ENCODE measurements around the gene SH3RF1. TPM values are rescaled to one million over a fixed set of nuclear protein-coding genes. Genes with fewer than 3 reads are reported as not detected.

The SH3RF1 gene
- total and polyA plus RNA-seq, 4 donors, result 1.8 to 7.9 (median 3.5) TPM

DNA sequence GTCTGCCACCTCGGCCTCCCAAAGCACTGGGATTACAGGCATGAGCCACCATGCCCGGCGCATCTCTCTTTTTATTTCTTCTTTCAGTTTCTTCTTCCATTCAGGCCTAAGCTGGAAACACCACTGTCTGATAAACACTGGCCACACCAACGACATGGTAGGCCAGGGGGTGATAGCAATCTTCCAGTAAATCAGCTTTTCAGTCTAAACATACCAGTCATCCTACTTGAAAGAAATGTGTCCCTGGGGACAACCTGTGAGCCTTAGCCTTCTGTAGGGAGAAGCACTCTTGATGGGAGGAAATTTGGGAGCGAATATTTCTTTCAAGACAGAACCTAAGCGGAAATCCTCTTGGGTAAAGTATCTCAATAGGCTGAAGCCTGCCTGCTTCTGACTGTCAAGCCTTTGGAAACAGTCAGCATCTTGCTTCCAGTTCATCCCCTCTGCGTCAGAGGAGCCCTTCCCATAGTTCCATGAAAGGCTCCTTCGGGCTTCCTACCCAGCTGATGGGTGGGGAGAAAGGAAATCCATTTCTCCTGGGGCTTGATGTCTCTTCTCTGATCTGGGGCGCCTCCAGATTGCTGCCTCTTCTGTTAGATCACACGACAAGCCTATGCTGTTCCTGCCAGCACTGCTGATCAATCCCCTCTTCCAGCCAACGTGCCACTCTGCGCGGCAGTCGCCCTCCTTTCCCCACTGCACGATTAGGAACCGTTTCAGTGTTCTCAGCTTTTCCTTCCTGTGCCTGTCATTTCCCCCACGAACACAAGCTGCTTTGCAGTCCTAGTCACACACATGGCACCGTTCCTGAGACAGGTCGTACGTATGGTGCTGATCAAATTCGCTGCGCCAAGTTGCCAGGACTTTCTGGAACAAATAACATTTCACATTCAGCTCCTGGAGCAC lies 211.2 kb downstream of the SH3RF1 start:
- no peak overlapping the region for H3K27ac ChIP-seq (ENCODE audit: low read depth in 1 of 2, low read length in 2 of 2)
- no peak overlapping the region for H3K9ac ChIP-seq (ENCODE audit: low read depth in 1 of 2, low read length in 2 of 2)
- H3K9me3 ChIP-seq (ENCODE audit: control insufficient read depth in 4 of 4, low read length in 3 of 4), result no peaks in the 10 kb centered on the region
- no peaks in the 10 kb centered on the region for H3K27me3 ChIP-seq (ENCODE audit: control insufficient read depth in 4 of 4, insufficient read depth in 4 of 4, low read length in 3 of 4)
- TF ChIP-seq, protein P1, sequence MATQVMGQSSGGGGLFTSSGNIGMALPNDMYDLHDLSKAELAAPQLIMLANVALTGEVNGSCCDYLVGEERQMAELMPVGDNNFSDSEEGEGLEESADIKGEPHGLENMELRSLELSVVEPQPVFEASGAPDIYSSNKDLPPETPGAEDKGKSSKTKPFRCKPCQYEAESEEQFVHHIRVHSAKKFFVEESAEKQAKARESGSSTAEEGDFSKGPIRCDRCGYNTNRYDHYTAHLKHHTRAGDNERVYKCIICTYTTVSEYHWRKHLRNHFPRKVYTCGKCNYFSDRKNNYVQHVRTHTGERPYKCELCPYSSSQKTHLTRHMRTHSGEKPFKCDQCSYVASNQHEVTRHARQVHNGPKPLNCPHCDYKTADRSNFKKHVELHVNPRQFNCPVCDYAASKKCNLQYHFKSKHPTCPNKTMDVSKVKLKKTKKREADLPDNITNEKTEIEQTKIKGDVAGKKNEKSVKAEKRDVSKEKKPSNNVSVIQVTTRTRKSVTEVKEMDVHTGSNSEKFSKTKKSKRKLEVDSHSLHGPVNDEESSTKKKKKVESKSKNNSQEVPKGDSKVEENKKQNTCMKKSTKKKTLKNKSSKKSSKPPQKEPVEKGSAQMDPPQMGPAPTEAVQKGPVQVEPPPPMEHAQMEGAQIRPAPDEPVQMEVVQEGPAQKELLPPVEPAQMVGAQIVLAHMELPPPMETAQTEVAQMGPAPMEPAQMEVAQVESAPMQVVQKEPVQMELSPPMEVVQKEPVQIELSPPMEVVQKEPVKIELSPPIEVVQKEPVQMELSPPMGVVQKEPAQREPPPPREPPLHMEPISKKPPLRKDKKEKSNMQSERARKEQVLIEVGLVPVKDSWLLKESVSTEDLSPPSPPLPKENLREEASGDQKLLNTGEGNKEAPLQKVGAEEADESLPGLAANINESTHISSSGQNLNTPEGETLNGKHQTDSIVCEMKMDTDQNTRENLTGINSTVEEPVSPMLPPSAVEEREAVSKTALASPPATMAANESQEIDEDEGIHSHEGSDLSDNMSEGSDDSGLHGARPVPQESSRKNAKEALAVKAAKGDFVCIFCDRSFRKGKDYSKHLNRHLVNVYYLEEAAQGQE (IDR thresholded peaks at IDR 0.05), result no peak
- TF ChIP-seq HNF4G (IDR thresholded peaks at IDR 0.05), result no peak
- no peak for TF ChIP-seq MAX (IDR thresholded peaks at IDR 0.05)
- TF ChIP-seq SP1 (IDR thresholded peaks at IDR 0.05), result no peak
- TF ChIP-seq CTCF (IDR thresholded peaks at IDR 0.05; ENCODE audit: low read depth, low read length, missing input control), result no peak
- TF ChIP-seq ATF3 (IDR thresholded peaks at IDR 0.05), result no peak
- no peak for TF ChIP-seq RXRA (IDR thresholded peaks at IDR 0.05)
- TF ChIP-seq EGR1 (IDR thresholded peaks at IDR 0.05; ENCODE audit: low read depth in 2 of 2), result no peak
- TF ChIP-seq RAD21 (IDR thresholded peaks at IDR 0.05), result no peak
- TF ChIP-seq HNF4A (conservative IDR thresholded peaks at IDR 0.05), result no peak
- TF ChIP-seq NR2F2 (IDR thresholded peaks at IDR 0.05), result no peak
- TF ChIP-seq, protein P2, sequence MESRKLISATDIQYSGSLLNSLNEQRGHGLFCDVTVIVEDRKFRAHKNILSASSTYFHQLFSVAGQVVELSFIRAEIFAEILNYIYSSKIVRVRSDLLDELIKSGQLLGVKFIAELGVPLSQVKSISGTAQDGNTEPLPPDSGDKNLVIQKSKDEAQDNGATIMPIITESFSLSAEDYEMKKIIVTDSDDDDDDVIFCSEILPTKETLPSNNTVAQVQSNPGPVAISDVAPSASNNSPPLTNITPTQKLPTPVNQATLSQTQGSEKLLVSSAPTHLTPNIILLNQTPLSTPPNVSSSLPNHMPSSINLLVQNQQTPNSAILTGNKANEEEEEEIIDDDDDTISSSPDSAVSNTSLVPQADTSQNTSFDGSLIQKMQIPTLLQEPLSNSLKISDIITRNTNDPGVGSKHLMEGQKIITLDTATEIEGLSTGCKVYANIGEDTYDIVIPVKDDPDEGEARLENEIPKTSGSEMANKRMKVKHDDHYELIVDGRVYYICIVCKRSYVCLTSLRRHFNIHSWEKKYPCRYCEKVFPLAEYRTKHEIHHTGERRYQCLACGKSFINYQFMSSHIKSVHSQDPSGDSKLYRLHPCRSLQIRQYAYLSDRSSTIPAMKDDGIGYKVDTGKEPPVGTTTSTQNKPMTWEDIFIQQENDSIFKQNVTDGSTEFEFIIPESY (IDR thresholded peaks at IDR 0.05), result no peak
- TF ChIP-seq FOXA1 (IDR thresholded peaks at IDR 0.05), result no peak
- peaks cover 3 to 11% (median 9%) of the 10 kb centered on the region in 4 donors for H3K4me1 ChIP-seq (ENCODE audit: control insufficient read depth in 4 of 4, insufficient read depth in 4 of 4, low read length in 3 of 4)
- no peak for DNase-seq (ENCODE audit: low spot score)
- H3K4me3 ChIP-seq (ENCODE audit: low read depth in 1 of 3, low read length in 3 of 3), result no peak overlapping the region
- WGBS, result 82% methylated on average over 22 of the region's 22 CpGs
- no peaks in the 10 kb centered on the region for H3K36me3 ChIP-seq (ENCODE audit: control insufficient read depth in 4 of 4, insufficient read depth in 3 of 4, low read depth in 1 of 4, low read length in 3 of 4)

- H3K27ac ChIP-seq (ENCODE audit: low read depth in 1 of 2, low read length in 2 of 2), result no peak overlapping the region
- peaks cover 3 to 11% (median 9%) of the 10 kb centered on the region in 4 donors for H3K4me1 ChIP-seq (ENCODE audit: control insufficient read depth in 4 of 4, insufficient read depth in 4 of 4, low read length in 3 of 4)
- 81% methylated on average over 7 of the region's 7 CpGs for WGBS
- no peaks in the 10 kb centered on the region for H3K36me3 ChIP-seq (ENCODE audit: control insufficient read depth in 4 of 4, insufficient read depth in 3 of 4, low read depth in 1 of 4, low read length in 3 of 4)
- no peak overlapping the region for H3K9ac ChIP-seq (ENCODE audit: low read depth in 1 of 2, low read length in 2 of 2)
- H3K27me3 ChIP-seq (ENCODE audit: control insufficient read depth in 4 of 4, insufficient read depth in 4 of 4, low read length in 3 of 4), result no peaks in the 10 kb centered on the region
- no peak for DNase-seq (ENCODE audit: low spot score)
- TF ChIP-seq RAD21 (IDR thresholded peaks at IDR 0.05) (no peak), FOXA2 (IDR thresholded peaks at IDR 0.05) (no peak), RXRA (IDR thresholded peaks at IDR 0.05) (peak in 1 of 2 donors; percentile 39), EGR1 (IDR thresholded peaks at IDR 0.05; ENCODE audit: low read depth in 2 of 2) (no peak), GABPA (IDR thresholded peaks at IDR 0.05 in 1 of 2, conservative IDR thresholded peaks at IDR 0.05 in 1 of 2) (no peak), HNF4A (conservative IDR thresholded peaks at IDR 0.05) (no peak), NR2F2 (IDR thresholded peaks at IDR 0.05) (peak; percentile 95)
- TF ChIP-seq, protein P2 (IDR thresholded peaks at IDR 0.05), result no peak
- no peaks in the 10 kb centered on the region for H3K9me3 ChIP-seq (ENCODE audit: control insufficient read depth in 4 of 4, low read length in 3 of 4)
- no peak overlapping the region for H3K4me3 ChIP-seq (ENCODE audit: low read depth in 1 of 3, low read length in 3 of 3)
These were observed 212.4 kb downstream of the SH3RF1 start for GRCh38 chr4:169058312-169058711.

All from liver (tissue), 9 donors.